ENCODE measurements around the gene PGBD2.
"Not testable (repeated sequence)": the region's sequence is repeated elsewhere in the genome, so short reads cannot be mapped to it uniquely, and the experiment has no call there.

PGBD2 gene

GRCh38 chr1:248927283-248927682 lies 21.2 kb downstream of the PGBD2 start:
- DNase-seq (ENCODE audit: low read depth): not testable (repeated sequence)

- DNase-seq (ENCODE audit: low read depth): not testable (repeated sequence)
Measured at GRCh38 chr1:248928122-248928521, 22.1 kb downstream of the PGBD2 start.

- DNase-seq (ENCODE audit: low read depth): not testable (repeated sequence)
Measured at GRCh38 chr1:248930037-248930436, 24.0 kb downstream of the PGBD2 start.

GRCh38 chr1:248938173-248938809 lies 32.3 kb downstream of the PGBD2 start:
- DNase-seq (ENCODE audit: low read depth): not testable (repeated sequence)

- not testable (repeated sequence) for DNase-seq (ENCODE audit: low read depth)
Measured at GRCh38 chr1:248944134-248944999, 38.3 kb downstream of the PGBD2 start.

- not testable (repeated sequence) for DNase-seq (ENCODE audit: low read depth)
Measured at GRCh38 chr1:248945000-248945423, 39.0 kb downstream of the PGBD2 start.

GRCh38 chr1:248945453-248945852 lies 39.4 kb downstream of the PGBD2 start:
- DNase-seq (ENCODE audit: low read depth): not testable (repeated sequence)

GRCh38 chr1:248945856-248946416 lies 39.9 kb downstream of the PGBD2 start:
- not testable (repeated sequence) for DNase-seq (ENCODE audit: low read depth)
